ENCODE measurements around the gene PSMB1. TPM values are rescaled to one million over a fixed set of nuclear protein-coding genes. Genes with fewer than 3 reads are reported as not detected.
"Not testable (repeated sequence)": the region's sequence is repeated elsewhere in the genome, so short reads cannot be mapped to it uniquely, and the experiment has no call there.

Gene PSMB1
- total and polyA plus RNA-seq, 9 of the 15 experiments (the other 6 are each of a cell fraction or from before 2014, with no cell fraction given) = 447 to 2,953 (median 884) TPM

DNA sequence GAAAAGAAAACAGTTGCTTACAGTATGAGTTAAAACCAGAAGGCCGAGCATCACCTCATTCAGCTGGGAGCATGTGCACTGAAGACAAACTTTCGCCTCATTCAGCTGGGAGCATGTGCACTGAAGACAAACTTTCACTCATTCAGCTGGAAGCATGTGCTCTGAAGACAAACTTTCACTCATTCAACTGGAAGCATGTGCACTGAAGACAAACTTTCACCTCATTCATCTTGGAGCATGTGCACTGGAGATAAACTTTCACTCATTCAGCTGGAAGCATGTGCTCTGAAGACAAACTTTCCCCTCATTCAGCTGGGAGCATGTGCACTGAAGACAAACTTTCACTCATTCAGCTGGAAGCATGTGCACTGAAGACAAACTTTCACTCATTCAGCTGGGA is 45.4 kb downstream of the PSMB1 start:
- H3K4me1 ChIP-seq (replicated peaks in 1 of 2; ENCODE audit: control insufficient read depth in 2 of 2, insufficient read depth in 2 of 2, low read length in 2 of 2); ATAC-seq; DNase-seq (ENCODE audit: extremely low read depth in 1 of 4, low spot score in 3 of 4); H3K9me1 ChIP-seq (ENCODE audit: control insufficient read depth, insufficient read depth, low read length); H3K79me2 ChIP-seq (ENCODE audit: control insufficient read depth, insufficient read depth, low read length); in situ Hi-C loops (cut with MboI); CTCF ChIA-PET (ENCODE audit: low intra/inter-chr PET ratio); H3K4me2 ChIP-seq (ENCODE audit: insufficient read depth, low read length); H2AFZ ChIP-seq (ENCODE audit: low read depth, low read length); FAIRE-seq; H3K36me3 ChIP-seq (ENCODE audit: control insufficient read depth, insufficient read depth, low read length); BruUV-seq (replicated peaks); H4K20me1 ChIP-seq (replicated peaks; ENCODE audit: control insufficient read depth, insufficient read depth, low read length); intact Hi-C loops (cut with micrococcal nuclease); H3K4me3 ChIP-seq; H3K9ac ChIP-seq (ENCODE audit: insufficient read depth in 1 of 2, low read depth in 2 of 2, low read length in 2 of 2); H3K9me3 ChIP-seq (replicated peaks; ENCODE audit: control insufficient read depth, insufficient read depth, low read depth, low read length); H3K27ac ChIP-seq (ENCODE audit: extremely low read depth, low read depth, low read length): not testable (repeated sequence)
- TF ChIP-seq E2F6 (IDR thresholded peaks at IDR 0.05; ENCODE audit: borderline replicate concordance in 1 of 2, extremely low read depth in 1 of 2, insufficient read depth in 1 of 2, insufficient read length in 1 of 2, low read depth in 1 of 2, low read length in 1 of 2, poor library complexity in 1 of 2, severe bottlenecking in 1 of 2) = peak in 1 of 2 experiments; percentile 38
- 28% methylated on average over 2 of the region's 2 CpGs for WGBS (ENCODE audit: insufficient coverage, low coverage, missing lambda C conversion rate)
- peaks cover 14 to 15% of the 10 kb centered on the region in 2 experiments; a peak in 4 of 5 replicates for H3K27me3 ChIP-seq (ENCODE audit: control insufficient read depth in 2 of 2, insufficient read depth in 2 of 2, low read length in 2 of 2)
- POLR2A ChIA-PET = interaction anchor here (1.0 kb wide), 1 partner anchor 9 kb away, joined by 3 read pairs; no protein-coding TSS in a partner anchor

DNA sequence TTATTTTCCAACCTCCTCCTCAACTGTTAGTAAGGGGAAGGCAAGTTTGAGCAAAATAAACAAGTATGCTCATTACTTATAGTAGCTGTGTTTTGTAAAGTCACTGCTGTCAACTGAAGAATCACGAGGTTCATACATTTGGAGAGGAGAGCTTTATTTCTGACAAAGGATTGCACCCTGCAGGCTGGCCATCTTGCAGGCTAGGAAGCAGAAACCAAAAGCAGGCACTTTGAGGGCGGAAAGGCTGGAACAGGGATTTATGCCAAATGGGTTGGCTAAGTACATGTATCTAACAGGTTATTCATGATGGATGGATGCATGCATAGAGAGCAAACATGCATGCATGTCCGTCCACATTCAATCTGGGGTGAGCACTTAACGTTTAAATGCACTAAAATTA is 46.7 kb downstream of the PSMB1 start:
- DNase-seq (ENCODE audit: extremely low read depth in 1 of 4, low spot score in 3 of 4) (no peak), ATAC-seq (no peak; the same call in 2 of the 3 replicates), FAIRE-seq (no peak)
- Histone ChIP-seq H3K27me3 (ENCODE audit: control insufficient read depth in 2 of 2, insufficient read depth in 2 of 2, low read length in 2 of 2) (peaks cover 9 to 21% of the 10 kb centered on the region in 2 experiments; a peak in 3 of 5 replicates), H2AFZ (ENCODE audit: low read depth, low read length) (peak overlapping the region; percentile 53; the same call in 1 of the 2 replicates), H3K4me2 (ENCODE audit: insufficient read depth, low read length) (peak overlapping the region; percentile 26; the same call in 1 of the 2 replicates), H3K4me3 (no peak overlapping the region), H3K4me1 (replicated peaks in 1 of 2; ENCODE audit: control insufficient read depth in 2 of 2, insufficient read depth in 2 of 2, low read length in 2 of 2) (peaks cover 0 to 4% of the 10 kb centered on the region in 2 experiments; a peak in 2 of 5 replicates), H3K79me2 (ENCODE audit: control insufficient read depth, insufficient read depth, low read length) (no peaks in the 10 kb centered on the region), H3K9me1 (ENCODE audit: control insufficient read depth, insufficient read depth, low read length) (no peaks in the 10 kb centered on the region), H3K27ac (ENCODE audit: extremely low read depth, low read depth, low read length) (no peak overlapping the region), H3K9ac (ENCODE audit: insufficient read depth in 1 of 2, low read depth in 2 of 2, low read length in 2 of 2) (no peak overlapping the region), H3K9me3 (replicated peaks; ENCODE audit: control insufficient read depth, insufficient read depth, low read depth, low read length) (no peaks in the 10 kb centered on the region), H3K36me3 (ENCODE audit: control insufficient read depth, insufficient read depth, low read length) (no peaks in the 10 kb centered on the region), H4K20me1 (replicated peaks; ENCODE audit: control insufficient read depth, insufficient read depth, low read length) (no peaks in the 10 kb centered on the region)
- intact Hi-C loops (cut with micrococcal nuclease) (no loop called here), in situ Hi-C loops (cut with MboI) (no loop called here)
- BruUV-seq (replicated peaks) = no TSS peak
- WGBS (ENCODE audit: insufficient coverage, low coverage, missing lambda C conversion rate) = 2% methylated on average over 4 of the region's 4 CpGs
- ChIA-PET CTCF (ENCODE audit: low intra/inter-chr PET ratio) (no interaction called here), POLR2A (interaction anchor here (0.9 kb wide), 1 partner anchor 10 kb away, joined by 3 read pairs; no protein-coding TSS in a partner anchor)
- no peak for TF ChIP-seq TBP (optimal IDR thresholded peaks at IDR 0.05; ENCODE audit: low read depth, low read length)
- TF ChIP-seq SMARCC2 (IDR thresholded peaks at IDR 0.05; ENCODE audit: low read depth) = no peak
- TF ChIP-seq ZNF445 (CRISPR knock-in tag; IDR thresholded peaks at IDR 0.05; ENCODE audit: low read depth) = no peak
- TF ChIP-seq ZNF316 (IDR thresholded peaks at IDR 0.05) = no peak
- TF ChIP-seq FOXA3 (CRISPR knock-in tag; conservative IDR thresholded peaks at IDR 0.05 in 1 of 2, IDR thresholded peaks at IDR 0.05 in 1 of 2) = peak in 1 of 2 experiments; percentile 27; a peak in 1 of 4 replicates
- no peak for TF ChIP-seq SNRNP70 (optimal IDR thresholded peaks at IDR 0.05; ENCODE audit: low read depth, low read length)
- TF ChIP-seq, protein P1, sequence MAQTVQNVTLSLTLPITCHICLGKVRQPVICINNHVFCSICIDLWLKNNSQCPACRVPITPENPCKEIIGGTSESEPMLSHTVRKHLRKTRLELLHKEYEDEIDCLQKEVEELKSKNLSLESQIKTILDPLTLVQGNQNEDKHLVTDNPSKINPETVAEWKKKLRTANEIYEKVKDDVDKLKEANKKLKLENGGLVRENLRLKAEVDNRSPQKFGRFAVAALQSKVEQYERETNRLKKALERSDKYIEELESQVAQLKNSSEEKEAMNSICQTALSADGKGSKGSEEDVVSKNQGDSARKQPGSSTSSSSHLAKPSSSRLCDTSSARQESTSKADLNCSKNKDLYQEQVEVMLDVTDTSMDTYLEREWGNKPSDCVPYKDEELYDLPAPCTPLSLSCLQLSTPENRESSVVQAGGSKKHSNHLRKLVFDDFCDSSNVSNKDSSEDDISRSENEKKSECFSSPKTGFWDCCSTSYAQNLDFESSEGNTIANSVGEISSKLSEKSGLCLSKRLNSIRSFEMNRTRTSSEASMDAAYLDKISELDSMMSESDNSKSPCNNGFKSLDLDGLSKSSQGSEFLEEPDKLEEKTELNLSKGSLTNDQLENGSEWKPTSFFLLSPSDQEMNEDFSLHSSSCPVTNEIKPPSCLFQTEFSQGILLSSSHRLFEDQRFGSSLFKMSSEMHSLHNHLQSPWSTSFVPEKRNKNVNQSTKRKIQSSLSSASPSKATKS (CRISPR knock-in tag; IDR thresholded peaks at IDR 0.05) = no peak
- TF ChIP-seq ZBTB17 (CRISPR knock-in tag; IDR thresholded peaks at IDR 0.05) = no peak
- TF ChIP-seq RUNX1 (IDR thresholded peaks at IDR 0.05; ENCODE audit: low read depth) = no peak

Data from K562 (cell line).